Measurements from ENCODE around the gene NDUFAF2.

The NDUFAF2 gene

DNA sequence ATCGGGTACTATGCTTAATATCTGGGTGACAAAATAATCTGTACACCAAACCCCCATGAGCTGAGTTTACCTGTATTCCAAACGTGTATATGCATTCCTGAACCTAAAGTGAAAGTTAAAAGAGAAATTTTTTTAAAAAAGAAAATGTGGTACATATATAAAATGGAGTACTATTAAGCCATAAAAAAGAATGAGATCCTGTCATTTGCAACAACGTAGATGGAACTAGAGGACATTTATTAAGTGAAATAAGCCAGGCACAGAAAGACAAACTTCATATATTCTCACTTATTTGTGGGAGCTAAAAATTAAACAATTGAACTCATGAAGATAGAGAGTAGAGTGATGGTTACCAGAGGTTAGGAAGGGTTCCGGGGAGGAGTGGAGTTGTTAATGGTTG is 44.8 kb downstream of the NDUFAF2 start:
- H3K27ac ChIP-seq, result no peak overlapping the region
- DNase-seq (ENCODE audit: low read depth, low spot score), result no peak

GRCh38 chr5:60992871-60993270 is 47.9 kb downstream of the NDUFAF2 start:
- no peak for DNase-seq (ENCODE audit: low read depth, low spot score)

GRCh38 chr5:60993425-60993824 is 48.4 kb downstream of the NDUFAF2 start:
- H3K27ac ChIP-seq, result no peak overlapping the region
- DNase-seq (ENCODE audit: low read depth, low spot score), result no peak

More at GRCh38 chr5:60992871-60993270, 47.9 kb downstream of the NDUFAF2 start:
- no peak overlapping the region for H3K27ac ChIP-seq

DNA sequence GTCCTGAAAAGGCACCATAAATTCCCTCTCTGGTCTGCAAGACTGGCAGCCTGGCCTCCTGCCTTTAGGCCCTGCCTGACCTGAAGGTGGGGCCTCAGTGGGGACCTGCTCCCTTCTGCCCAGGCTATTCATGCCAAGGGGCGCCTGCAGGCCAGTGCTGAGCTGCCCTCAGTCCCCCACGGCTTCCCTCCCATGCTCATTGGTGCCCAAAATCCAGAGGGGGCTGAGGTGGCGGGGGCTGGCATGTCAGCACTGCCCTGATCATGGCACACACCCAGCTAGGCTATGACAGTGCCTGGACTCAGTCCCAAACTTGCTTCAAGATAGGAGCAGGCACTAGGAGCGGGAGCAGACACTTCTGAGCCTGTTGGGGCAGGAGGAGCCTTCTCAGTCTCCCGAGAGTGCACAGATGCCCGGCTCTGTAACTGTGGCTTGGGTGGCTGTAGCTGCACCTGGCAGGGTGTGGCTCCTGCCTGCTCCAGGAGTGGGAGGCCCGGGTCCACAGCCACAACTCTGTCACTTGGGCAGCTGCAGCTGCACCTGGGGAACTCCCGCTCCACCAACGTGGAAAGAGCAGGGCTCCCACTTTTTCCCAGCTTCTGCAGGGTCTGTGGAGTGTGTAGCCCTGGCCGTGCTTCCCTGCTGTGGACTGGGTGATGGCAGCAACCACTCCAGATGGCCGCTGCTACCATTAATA is 49.0 kb downstream of the NDUFAF2 start:
- H3K27ac ChIP-seq, result no peak overlapping the region
- DNase-seq (ENCODE audit: low read depth, low spot score), result no peak

- H3K27ac ChIP-seq, result no peak overlapping the region
- no peak for DNase-seq (ENCODE audit: low read depth, low spot score)
Measured at GRCh38 chr5:60996368-60996767, 51.4 kb downstream of the NDUFAF2 start.

DNA sequence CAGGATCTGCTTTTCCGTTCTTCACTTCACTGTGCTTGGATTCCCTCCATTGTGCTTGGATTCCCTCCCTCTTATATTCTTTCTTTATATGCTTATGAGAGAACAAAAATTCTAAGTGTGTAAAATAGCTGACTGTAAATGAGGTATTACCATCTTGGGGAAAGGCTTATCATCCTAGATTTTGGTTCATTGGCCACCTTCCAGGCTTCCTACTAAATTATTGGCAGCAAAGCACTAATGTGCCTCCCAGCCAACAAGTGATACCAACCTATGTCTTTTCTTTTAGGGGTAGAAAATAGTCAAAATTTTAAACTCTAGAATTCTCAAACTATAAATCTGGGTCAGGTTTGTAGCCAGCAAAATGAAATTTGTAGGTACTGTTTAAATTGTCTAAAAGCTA is 52.7 kb downstream of the NDUFAF2 start:
- H3K27ac ChIP-seq, result no peak overlapping the region
- DNase-seq (ENCODE audit: low read depth, low spot score), result no peak

DNA sequence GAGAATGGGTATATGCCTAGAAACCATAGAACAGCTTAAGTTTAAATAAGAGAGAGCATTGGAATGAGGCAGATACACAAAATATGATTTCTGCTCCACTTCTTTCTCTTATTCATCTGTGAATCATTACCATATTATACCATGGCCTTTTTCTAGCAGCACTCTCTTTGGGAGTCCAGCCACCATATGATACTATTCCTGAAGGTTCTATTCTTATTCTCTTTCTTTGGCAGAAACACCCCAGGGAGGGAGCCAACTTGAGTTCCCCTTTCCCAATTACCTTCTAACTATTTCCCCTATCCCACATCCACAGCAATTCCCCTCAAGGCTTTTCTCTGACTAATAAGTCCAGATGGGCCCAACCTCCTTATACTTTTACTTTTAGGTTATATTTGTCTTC is 55.9 kb downstream of the NDUFAF2 start:
- no peak for DNase-seq (ENCODE audit: low read depth, low spot score)
- no peak overlapping the region for H3K27ac ChIP-seq

- DNase-seq (ENCODE audit: low read depth, low spot score), result no peak
- H3K27ac ChIP-seq, result no peak overlapping the region
Measured at GRCh38 chr5:61001647-61002046, 56.6 kb downstream of the NDUFAF2 start.

GRCh38 chr5:61002611-61003355 is 57.8 kb downstream of the NDUFAF2 start:
- H3K27ac ChIP-seq, result no peak overlapping the region
- no peak for DNase-seq (ENCODE audit: low read depth, low spot score)

GRCh38 chr5:61004448-61004847 is 59.4 kb downstream of the NDUFAF2 start:
- DNase-seq (ENCODE audit: low read depth, low spot score), result no peak
- H3K27ac ChIP-seq, result no peak overlapping the region

- DNase-seq (ENCODE audit: low read depth, low spot score), result no peak
- H3K27ac ChIP-seq, result no peak overlapping the region
Measured at GRCh38 chr5:61009907-61010306, 64.9 kb downstream of the NDUFAF2 start.

DNA sequence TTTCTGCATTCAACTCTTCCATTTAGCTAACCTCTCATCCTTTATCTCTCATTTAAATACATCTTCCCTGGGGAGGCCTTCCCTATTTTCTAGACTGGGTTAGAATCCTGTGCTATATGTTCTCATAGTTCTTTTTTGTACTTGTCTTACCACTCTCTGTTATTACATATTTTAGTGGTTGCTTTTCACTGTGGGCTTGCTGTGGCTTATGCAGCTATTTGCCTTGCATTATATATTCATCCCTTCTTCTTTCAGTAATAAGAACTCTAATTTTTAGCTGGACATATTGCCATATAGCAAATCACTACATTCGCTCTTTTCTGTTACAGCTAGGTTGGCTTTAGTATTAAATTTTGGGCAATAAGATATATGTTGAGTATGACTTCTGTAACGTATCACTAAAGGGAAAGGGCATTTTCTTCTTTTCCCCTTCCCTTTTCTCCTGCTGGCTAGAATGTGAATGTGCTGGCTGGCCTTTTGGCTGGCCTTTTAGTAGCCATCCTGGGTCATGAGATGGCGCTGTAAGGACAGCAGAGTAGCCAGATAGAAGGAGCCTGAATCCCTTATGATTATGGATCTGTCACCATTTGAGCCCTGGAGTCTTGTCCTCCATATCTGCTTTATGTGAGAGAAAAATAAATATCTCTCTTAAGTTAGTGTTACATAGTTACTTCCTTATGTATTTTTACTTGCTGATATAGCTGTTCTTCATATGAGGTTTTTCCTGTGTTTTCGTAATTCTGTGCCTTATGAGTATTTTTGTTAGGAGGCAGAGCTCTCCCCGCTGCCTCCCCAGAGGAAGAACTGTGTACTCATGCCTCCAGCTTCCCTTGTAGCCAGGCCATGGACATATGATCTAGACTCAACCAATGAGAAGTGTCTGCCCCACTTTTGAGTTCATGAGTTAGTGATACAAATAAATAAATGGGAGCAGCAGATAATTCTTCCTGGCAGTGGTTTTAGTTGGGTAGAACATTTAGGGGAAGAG is 65.8 kb downstream of the NDUFAF2 start:
- H3K27ac ChIP-seq, result no peak overlapping the region
- no peak for DNase-seq (ENCODE audit: low read depth, low spot score)

- no peak for DNase-seq (ENCODE audit: low read depth, low spot score)
- H3K27ac ChIP-seq, result no peak overlapping the region
Measured at GRCh38 chr5:61018062-61018461, 73.1 kb downstream of the NDUFAF2 start.

DNA sequence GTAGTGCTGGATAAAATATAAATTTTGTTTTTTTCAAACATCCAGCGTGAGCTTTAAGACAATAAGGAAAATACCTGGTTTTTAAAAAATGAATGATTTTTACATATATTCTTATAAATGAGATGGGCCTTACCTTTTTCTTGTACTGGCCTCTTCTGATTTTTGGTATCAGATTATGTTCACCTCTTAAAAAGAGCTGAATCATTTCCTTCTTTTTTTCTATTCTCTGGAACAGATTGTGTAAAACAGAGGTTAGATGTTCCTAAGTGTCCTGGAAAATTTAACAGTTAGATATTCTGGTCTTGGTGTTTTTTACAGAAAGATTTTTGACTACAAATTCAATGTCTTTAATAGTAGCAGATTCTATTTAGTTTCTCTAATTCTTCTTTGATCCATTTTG is 74.6 kb downstream of the NDUFAF2 start:
- no peak for DNase-seq (ENCODE audit: low read depth, low spot score)
- peak overlapping the region; percentile 11 for H3K27ac ChIP-seq

DNA sequence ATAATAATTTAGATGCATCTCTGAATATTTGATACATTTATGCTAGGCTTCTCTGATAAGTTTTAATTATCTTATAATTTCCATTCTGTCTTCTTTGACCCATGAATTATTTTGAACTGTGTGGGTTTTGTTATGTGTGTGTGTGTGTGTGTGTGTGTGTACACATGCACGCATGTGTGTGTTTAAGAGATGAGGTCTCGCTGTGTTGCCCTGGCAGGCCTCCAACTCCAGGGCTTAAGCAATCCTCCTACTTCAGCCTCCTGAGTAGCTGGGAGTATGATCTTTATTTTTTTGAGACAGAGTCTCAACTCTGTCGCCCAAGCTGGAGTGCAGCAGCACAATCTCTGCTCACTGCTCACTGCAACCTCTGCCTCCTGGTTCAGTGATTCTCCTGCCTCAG is 75.4 kb downstream of the NDUFAF2 start:
- no peak for DNase-seq (ENCODE audit: low read depth, low spot score)
- H3K27ac ChIP-seq, result no peak overlapping the region

DNA sequence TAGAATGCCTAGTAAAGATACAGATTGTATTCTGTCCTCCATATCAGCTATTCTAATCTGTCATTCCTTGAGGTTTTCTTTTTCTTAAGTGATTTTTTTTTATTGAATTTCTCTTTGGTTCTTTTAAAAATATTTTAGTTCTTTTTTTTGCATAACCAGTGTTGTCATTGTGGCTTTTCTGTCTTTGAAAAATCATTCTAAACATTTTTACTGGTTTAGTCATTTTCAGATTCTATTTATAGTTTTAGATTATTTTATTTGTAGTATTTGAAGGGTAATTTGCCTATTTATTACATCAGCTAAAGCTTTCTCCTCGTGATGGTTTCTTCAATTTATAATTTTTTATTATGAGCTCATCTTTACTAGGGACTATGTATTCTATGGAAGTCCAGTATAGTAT is 78.1 kb downstream of the NDUFAF2 start:
- DNase-seq (ENCODE audit: low read depth, low spot score), result no peak
- H3K27ac ChIP-seq, result no peak overlapping the region

DNA sequence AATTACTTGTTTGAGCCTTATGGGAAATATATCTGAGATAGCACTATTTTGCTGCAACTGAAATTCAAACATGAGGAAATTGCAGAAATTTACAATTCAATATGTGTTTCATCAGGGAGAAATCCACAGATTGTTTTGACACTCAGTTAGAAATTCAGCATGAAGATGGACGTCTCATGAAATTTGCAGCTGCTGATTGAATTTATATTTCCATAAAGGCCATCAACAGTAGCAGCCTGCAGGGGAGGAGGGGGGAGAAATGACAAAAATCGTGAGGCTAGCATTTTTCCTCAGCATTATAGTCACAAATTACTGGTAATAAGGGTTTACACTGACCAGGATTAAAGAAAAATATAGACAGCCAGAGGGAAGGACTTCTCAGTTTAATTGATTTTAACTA is 81.0 kb downstream of the NDUFAF2 start:
- DNase-seq (ENCODE audit: low read depth, low spot score), result no peak

GRCh38 chr5:61028382-61028781 is 83.4 kb downstream of the NDUFAF2 start:
- H3K27ac ChIP-seq, result no peak overlapping the region
- DNase-seq (ENCODE audit: low read depth, low spot score), result no peak

More for the DNA sequence above, 81.0 kb downstream of the NDUFAF2 start:
- H3K27ac ChIP-seq, result no peak overlapping the region

- no peak for DNase-seq (ENCODE audit: low read depth, low spot score)
- no peak overlapping the region for H3K27ac ChIP-seq
Measured at GRCh38 chr5:61029456-61030162, 84.6 kb downstream of the NDUFAF2 start.

- DNase-seq (ENCODE audit: low read depth, low spot score), result no peak
- no peak overlapping the region for H3K27ac ChIP-seq
Measured at GRCh38 chr5:61030163-61030482, 85.1 kb downstream of the NDUFAF2 start.
